Tongue (tissue), 2 donors: ENCODE results near the gene LRRC9. TPM values are rescaled to one million over a fixed set of nuclear protein-coding genes. Genes with fewer than 3 reads are reported as not detected.
"Not testable (repeated sequence)": the region's sequence is repeated elsewhere in the genome, so short reads cannot be mapped to it uniquely, and the experiment has no call there.

Experiments
- DNase-seq: peaks from one replicate; pipeline ENCODE4 v3.0.0-alpha.2; 2015
- total RNA-seq: library from RNA; depleted of rRNA; stranded (reverse); fragments of >200 nt; gene quantifications from one replicate; pipeline ENCODE4 v1.2.3, GENCODE V29; 2014

Gene LRRC9
- under 0.01 TPM for total RNA-seq

GRCh38 chr14:59919570-59920377 lies at the start of gene LRRC9:
TSS of gene LRRC9 (plus strand) at chr14:59920144.
- DNase-seq: peak; percentile 82

DNA sequence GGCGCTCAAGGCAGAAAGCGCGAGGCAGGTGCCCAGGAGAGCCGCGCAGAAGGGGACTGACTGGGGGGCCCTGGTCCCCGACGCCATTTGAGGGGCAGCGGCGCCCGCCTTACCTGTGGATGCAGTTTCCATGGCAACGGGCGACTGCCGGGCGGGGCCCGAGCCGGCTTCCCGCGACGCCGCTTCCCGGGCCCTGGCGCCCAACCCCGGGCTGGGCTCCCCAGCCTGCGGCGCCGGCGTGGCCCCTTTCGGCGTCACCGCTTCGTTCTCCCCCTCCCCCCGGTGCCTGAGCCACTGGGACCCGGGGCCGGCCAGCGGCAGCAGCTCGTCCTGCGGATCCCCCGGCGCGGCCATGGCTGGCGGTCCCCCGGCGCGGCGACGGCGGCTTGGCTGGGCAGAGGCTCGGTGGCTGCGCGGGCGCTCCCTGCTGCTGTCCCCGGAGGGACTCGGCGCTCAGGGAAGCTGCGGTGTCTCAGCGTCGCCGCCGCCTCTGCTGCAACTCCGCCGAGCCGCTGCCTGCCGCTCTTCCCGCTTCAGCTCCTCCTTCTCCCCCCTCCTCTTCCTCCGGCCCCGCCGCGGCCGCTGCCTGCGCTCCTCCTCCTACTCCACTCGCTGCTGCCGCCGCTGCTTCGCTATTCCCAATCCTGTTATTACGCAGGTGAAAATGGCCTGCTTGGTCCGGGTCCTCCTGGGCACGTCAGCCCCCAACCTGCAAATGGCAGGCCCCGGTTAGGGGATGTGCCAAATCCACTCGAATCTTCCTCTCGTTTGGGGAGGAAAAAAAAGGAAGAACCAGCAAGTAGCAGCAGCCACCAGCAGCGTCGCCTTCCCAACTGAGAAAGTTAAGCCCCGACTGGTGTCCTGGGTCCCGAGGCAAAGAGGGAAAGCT lies 49.4 kb upstream of the LRRC9 start, which contains the start of gene RTN1:
RTN1 (minus strand) TSS at position 500 of the 889 bp plus-strand sequence; CDS start at position 354, 146 bp downstream.
- DNase-seq: peak; percentile 74

- DNase-seq: no peak
Measured at GRCh38 chr14:59871166-59871495, 48.8 kb upstream of the LRRC9 start.

- DNase-seq: no peak
Measured at GRCh38 chr14:59882957-59883356, 37.0 kb upstream of the LRRC9 start.

- DNase-seq: no peak
Measured at GRCh38 chr14:59890676-59891075, 29.3 kb upstream of the LRRC9 start.

- DNase-seq: no peak
Measured at GRCh38 chr14:59895721-59896120, 24.2 kb upstream of the LRRC9 start.

GRCh38 chr14:59897757-59898383 lies 22.1 kb upstream of the LRRC9 start:
- DNase-seq: peak; percentile 26

GRCh38 chr14:59900556-59900955 lies 19.4 kb upstream of the LRRC9 start:
- DNase-seq: no peak

DNA sequence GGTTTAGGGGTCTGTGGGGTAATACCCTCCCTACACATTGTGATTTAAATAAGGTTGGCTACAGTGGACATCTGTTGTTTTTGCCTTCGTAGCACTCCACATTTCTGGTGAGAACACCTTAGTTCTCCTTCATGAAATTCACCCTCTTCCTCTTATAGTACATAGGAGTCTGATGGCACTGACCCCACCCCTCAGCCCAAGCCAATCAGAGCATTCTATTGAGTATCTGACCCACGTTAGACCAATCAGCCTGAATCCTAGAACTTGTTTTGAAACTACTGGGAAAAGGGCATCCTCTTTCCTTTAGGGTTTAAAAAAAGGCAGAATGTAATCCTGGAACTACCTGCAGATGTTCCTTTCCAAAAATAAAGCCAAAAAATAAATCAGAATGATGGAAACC lies 15.8 kb upstream of the LRRC9 start:
- no peak for DNase-seq

DNA sequence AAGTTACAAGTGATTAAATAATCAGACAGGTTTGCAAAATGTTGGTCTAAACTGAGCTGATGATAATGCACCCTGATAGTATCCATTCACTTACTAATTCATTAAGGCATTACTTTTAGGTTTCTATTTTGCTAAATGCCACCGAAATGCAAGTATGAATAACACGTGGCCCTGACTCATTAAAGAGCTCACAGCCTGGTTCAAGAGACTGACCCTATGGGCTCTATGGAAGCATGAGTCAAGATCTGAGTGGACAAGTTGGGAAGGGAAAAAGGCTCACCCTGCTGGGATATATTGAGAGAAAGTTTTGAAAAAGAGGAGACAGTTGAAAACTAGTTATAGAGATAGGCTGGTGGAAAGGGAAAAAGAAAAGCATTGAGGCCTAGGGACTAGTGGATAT lies 14.8 kb upstream of the LRRC9 start:
- DNase-seq: no peak

GRCh38 chr14:59912443-59912842 lies 7.5 kb upstream of the LRRC9 start:
- no peak for DNase-seq

GRCh38 chr14:59913187-59913586 lies 6.8 kb upstream of the LRRC9 start:
- DNase-seq: no peak

DNA sequence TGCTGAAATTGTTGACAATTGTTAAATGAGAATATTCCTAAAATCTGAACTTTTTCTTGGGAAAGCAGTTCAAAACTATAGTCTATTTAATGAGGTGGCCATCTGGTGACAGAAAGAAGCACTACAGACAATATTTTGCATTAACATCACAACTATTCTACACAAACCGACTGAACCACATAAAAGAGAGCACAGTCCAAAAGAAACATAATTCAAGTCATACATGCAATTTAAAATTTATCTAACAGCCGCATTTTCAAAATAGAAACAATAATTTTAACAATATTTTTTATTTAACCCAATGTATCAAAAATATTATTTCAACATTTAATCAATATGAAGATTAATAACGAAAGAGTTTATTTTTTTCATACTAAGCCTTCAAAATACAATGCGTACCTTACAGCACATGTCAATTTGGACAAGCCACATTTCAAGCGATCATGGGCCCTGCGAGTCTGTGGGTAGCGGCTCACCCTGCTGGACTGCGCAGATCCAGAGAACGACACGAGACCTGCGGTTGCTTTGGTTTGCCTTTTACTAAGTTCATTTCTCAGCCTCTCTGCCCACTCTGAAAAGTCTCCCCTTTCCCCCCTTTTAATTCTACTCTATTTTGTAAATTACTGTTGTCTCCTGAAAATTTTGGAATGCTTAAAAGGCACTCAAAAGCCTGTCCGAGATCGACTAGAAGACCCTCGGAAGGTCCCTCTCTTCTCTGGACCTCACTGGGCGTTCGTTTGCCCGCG lies 947 bp upstream of the LRRC9 start:
- peak; percentile 66 for DNase-seq

DNA sequence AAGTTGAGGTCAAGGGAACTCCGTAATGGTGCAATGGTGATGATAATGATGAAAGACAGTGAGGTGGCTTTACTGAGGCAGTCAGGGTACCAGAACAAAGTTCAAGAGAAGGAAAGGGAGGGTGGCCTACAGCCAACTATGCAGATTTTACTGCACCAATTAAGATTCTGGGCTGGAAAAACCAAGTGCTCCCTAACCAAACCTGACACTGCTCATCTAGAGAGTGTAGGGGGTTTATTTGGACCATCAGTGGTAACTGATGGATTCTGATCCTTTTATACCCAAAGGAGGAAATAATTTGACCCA lies 387 bp downstream of the LRRC9 start:
- DNase-seq: no peak

GRCh38 chr14:59925797-59926196 lies 5.9 kb downstream of the LRRC9 start:
- DNase-seq: no peak

DNA sequence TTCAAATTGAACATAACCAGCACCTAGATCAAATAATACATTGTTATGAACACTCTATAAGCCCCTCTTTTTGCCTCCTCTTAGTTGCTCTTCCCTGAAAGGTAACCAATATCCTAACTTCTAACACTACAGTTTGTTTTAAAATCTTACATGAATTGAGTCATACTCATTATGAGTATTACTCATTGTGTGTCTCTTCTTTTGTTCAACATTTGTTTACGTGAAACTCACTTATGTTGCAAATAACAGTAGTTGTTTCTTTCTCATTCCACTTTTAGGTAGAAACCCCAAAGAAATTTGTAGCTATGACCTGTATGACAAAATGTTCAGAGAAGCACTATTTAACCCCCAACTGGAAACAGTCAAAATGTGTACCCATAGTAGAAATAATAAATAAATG lies 6.6 kb downstream of the LRRC9 start:
- no peak for DNase-seq

- DNase-seq: no peak
Measured at GRCh38 chr14:59931237-59931636, 11.3 kb downstream of the LRRC9 start.

DNA sequence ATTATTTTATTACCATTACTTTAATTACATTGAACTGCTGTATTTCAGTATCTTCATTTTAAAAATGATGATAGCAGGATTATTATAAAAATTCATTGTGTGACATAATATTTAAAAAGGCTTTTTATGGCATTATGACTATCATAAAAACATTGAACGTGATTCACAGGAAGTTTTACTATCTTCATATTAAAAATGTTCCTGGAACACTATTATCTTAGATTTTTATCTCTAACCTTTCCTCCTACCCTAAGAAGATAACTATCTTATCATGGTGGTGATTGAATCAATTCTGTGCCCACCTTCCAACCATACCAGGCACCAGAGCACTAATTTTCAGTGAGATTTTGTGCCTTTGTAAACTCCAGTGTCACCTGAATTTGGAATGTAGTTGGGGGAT lies 16.2 kb downstream of the LRRC9 start:
- DNase-seq: no peak

DNA sequence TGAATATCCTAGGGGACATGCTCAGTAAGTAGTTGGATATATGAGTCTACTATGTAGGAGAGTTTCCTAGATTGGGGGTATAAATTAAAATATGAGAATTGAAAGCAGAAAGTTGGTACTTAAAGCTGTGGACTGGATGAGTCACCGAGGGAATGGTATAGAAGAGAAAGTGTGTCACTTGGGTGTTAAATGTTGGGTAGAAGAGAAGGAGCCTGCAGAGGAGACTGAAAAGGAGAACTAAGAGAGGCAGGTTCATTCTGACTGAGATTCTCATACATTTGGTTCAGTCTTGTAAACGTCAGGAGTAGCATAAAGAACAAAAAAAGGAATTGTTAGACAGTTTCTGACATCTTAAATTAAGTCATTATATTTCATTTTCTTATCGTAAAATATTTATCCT lies 19.9 kb downstream of the LRRC9 start:
- DNase-seq: no peak

- not testable (repeated sequence) for DNase-seq
Measured at GRCh38 chr14:59942296-59942862, 22.4 kb downstream of the LRRC9 start.

- DNase-seq: no peak
Measured at GRCh38 chr14:59944909-59945308, 25.0 kb downstream of the LRRC9 start.

DNA sequence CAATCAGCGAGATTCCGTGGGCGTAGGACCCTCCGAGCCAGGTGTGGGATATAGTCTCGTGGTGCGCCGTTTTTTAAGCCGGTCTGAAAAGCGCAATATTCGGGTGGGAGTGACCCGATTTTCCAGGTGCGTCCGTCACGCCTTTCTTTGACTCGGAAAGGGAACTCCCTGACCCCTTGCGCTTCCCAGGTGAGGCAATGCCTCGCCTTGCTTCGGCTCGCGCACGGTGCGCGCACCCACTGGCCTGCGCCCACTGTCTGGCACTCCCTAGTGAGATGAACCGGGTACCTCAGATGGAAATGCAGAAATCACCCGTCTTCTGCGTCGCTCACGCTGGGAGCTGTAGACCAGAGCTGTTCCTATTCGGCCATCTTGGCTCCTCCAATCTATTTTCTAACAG lies 32.2 kb downstream of the LRRC9 start:
- not testable (repeated sequence) for DNase-seq
